CD4-positive, alpha-beta T cell treated with Interleukin-4 for 4 hours (primary cell): ENCODE data around the gene PCDHGA3.
"Not testable (repeated sequence)": the region's sequence is repeated elsewhere in the genome, so short reads cannot be mapped to it uniquely, and the experiment has no call there.

ENCODE experiments used
- DNase-seq: peaks from one replicate; pipeline ENCODE4 v3.0.0-alpha.2; 2020

The PCDHGA3 gene

GRCh38 chr5:141383345-141383744 is 39.7 kb downstream of the PCDHGA3 start:
- no peak for DNase-seq

DNA sequence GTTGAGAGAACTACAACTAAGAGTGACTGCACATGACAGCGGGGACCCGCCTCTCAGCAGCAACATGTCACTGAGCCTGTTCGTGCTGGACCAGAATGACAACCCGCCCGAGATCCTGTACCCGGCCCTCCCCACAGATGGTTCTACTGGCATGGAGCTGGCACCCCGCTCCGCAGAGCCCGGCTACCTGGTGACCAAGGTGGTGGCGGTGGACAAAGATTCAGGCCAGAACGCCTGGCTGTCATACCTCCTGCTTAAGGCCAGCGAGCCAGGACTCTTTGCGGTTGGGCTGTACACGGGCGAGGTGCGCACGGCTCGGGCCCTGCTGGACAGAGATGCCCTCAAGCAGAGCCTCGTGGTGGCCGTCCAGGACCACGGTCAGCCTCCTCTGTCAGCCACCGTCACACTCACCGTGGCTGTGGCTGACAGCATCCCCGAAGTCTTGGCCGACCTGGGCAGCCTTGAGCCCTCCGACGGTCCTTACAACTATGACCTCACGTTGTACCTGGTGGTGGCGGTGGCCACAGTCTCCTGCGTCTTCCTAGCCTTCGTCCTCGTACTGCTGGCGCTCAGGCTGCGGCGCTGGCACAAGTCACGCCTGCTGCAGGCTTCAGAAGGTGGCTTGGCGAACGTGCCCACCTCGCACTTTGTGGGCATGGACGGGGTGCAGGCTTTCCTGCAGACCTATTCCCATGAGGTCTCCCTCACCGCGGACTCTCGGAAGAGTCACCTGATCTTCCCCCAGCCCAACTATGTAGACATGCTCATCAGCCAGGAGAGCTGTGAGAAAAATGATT is 41.0 kb downstream of the PCDHGA3 start:
- no peak for DNase-seq

GRCh38 chr5:141387557-141388311 is 44.1 kb downstream of the PCDHGA3 start, which contains the start of gene PCDHGB4:
Gene PCDHGB4 (plus strand): TSS chr5:141387698. CDS start chr5:141387885, 187 bp downstream.
- DNase-seq: peak; percentile 6

- no peak for DNase-seq
Measured at GRCh38 chr5:141388661-141389060, 45.0 kb downstream of the PCDHGA3 start.

DNA sequence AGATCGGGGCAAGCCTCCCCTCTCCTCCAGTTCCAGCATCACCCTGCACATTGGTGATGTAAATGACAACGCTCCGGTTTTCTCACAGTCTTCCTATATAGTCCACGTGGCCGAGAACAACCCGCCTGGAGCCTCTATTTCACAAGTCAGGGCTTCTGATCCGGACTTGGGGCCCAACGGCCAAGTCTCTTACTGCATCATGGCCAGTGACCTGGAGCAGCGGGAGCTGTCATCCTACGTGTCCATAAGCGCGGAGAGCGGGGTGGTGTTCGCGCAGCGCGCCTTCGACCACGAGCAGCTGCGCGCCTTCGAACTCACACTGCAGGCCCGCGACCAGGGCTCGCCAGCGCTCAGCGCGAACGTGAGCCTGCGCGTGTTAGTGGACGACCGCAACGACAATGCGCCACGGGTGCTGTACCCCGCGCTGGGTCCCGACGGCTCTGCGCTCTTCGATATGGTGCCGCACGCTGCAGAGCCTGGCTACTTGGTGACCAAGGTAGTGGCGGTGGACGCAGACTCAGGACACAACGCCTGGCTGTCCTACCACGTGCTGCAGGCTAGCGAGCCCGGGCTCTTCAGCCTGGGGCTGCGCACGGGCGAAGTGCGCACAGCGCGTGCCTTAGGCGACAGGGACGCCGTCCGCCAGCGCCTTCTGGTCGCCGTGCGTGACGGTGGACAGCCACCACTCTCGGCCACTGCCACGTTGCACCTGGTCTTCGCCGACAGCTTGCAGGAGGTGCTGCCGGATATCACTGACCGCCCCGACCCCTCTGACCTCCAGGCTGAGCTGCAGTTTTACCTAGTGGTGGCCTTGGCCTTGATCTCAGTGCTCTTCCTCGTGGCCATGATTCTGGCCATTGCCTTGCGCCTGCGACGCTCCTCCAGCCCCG is 45.8 kb downstream of the PCDHGA3 start:
- DNase-seq: no peak

- DNase-seq: no peak
Measured at GRCh38 chr5:141392429-141393198, 49.0 kb downstream of the PCDHGA3 start, which contains the start of gene PCDHGA8. Gene PCDHGA8 (plus strand): TSS chr5:141392633. CDS start chr5:141392814, 181 bp downstream.

DNA sequence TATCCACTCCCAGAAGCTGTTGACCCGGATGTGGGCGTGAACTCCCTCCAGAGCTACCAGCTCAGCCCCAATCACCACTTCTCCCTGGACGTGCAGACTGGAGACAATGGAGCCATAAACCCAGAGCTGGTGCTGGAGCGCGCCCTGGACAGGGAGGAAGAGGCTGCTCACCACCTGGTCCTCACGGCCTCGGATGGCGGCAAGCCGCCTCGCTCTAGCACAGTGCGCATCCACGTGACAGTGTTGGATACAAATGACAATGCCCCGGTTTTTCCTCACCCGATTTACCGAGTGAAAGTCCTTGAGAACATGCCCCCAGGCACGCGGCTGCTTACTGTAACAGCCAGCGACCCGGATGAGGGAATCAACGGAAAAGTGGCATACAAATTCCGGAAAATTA is 49.6 kb downstream of the PCDHGA3 start:
- no peak for DNase-seq

GRCh38 chr5:141394401-141395187 is 51.0 kb downstream of the PCDHGA3 start:
- DNase-seq: not testable (repeated sequence)
